GM18508 (cell line): ENCODE data around the gene PRR20E.
"Not testable (repeated sequence)": the region's sequence is repeated elsewhere in the genome, so short reads cannot be mapped to it uniquely, and the experiment has no call there.

Experiments
- ATAC-seq: cut with Tn5 transposase; IDR thresholded peaks from one replicate; pipeline ENCODE4 v1.9.1; 2021; ENCODE audit warnings: moderate number of reproducible peaks; ENCODE audit not compliant: insufficient read depth, unreplicated experiment

The PRR20E gene

DNA sequence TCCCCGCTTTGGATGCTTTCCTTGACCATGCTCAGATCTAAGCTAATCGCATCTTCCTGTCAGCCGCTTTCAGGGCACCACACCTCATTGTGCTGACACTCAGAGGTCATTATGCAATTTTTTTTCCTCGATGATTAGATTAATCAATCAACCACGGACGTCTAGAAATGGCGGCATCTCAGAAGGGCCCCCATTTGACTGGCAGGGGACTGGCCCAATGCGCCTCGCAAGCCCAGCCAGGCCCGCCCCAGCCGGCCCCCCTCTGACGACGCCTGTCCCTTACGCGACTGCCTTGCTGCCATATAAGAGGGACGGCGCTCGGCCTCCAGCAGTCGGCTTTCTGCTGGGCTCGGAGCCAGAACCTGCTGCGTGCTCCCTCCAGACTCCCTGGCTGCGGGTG, at the start of gene PRR20E:
Gene PRR20E, plus strand, starts transcription at position 301 of the 400 bp plus-strand sequence. CDS start 387 bp downstream, outside the sequence.
- not testable (repeated sequence) for ATAC-seq

DNA sequence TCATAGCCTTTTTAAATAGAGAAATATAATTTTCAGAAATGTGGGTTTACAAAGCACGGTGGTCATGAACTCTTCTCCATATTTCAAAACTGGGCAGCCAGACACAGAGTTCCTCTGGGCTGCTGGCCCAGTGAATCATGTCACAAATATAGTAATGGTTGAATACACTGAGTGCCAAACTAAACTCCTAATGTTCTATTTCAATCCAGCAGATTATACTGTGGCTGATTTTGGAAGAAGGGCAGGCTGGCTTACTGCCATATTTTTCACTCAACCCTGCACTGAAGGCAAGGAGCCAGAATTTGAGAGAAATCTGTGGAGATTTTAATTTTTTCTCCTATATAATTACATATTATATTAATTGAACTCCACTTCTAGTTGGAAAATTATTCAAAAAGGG, 43.3 kb upstream of the PRR20E start:
- ATAC-seq: no peak

DNA sequence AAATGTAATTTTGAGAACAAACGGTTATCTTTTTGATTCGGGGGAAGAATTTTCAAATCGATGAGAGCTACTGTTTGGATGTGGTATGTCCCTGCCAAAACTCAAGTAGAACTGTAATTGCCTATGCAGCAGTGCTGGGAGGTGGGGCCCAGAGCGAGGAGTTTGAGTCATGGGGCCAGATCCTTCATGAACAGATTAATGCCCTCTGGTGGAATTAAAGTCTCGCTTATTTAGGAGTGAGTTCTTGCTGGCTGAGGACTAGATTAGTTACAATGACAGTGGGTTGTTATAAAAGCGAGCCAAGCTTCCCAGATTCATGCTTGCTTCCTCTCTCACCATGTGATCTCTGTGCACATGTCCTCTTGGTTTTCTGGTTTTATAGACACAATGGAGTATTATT, 38.1 kb upstream of the PRR20E start:
- no peak for ATAC-seq

DNA sequence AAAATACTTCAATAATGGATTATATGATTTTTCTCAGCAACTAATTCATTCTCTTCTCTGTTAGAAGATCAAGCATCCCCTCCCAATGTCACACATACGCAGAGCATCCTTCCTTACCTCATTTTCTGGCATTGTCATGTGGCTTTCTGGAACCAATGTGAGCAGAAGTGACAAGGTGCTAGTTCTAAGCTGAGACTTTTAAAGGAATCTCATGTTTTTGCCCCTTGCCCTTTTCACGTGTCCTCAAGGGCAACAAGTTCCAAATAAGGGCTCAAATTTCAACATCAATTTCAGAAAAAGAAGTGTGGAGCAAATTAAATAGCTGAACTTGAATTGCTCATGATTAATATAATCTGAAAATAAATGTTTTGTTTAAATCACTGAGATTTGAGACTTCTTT, 30.9 kb upstream of the PRR20E start:
- no peak for ATAC-seq

DNA sequence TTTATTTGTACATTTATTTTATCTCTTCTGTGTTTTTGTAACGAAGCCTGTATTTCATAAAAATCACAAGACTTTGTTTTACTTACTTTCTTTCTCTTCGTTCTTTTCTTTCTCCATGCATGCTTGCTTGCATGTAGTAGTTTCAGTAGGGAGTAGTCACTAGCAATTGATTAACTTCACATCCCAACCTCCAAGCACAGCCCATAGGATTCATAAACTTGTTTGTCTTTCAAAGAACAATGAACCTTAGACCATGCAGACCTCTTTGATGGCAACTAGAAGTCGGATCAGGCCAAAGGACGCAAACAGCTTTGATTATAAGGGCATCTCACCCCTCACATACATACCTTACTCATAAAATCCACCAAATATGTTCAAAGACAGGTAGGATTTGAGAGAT, 29.4 kb upstream of the PRR20E start:
- ATAC-seq: no peak

DNA sequence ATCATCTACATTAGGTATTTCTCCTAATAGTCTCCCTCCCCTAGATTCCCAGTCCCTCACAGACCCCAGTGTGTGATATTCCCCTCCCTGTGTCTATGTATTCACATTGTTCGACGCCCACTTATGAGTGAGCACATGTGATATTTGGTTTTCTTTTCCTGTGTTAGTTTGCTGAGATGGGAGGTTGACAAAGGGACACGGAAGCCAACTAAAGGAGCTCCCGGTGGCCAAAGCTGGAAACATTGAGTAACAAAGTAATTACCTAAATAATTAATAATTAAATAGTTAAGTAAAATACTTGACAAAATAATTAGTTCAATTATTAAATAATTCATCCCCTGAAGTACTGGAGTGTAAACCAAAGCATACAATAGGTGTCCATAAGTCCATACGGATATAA, 28.0 kb upstream of the PRR20E start:
- ATAC-seq: no peak

DNA sequence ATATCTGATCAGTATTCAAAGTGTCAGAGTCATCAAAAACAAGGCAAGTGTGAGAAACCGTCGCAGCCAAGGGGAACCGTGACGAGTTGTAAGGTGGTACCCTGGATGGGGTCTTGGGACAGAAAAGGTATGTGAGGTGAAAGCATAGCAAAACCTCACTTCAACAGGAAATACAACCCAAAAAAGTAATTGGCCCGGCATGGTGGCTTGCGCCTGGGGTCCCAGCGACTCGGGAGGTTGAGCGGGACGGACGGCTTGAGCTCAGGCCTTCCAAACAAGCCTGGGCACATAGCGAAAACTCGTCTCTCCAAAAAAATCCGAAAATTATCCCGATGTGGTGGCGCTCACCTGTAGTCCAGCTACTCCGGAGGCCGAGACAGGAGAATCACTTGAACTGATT, 27.2 kb upstream of the PRR20E start:
- ATAC-seq: not testable (repeated sequence)

DNA sequence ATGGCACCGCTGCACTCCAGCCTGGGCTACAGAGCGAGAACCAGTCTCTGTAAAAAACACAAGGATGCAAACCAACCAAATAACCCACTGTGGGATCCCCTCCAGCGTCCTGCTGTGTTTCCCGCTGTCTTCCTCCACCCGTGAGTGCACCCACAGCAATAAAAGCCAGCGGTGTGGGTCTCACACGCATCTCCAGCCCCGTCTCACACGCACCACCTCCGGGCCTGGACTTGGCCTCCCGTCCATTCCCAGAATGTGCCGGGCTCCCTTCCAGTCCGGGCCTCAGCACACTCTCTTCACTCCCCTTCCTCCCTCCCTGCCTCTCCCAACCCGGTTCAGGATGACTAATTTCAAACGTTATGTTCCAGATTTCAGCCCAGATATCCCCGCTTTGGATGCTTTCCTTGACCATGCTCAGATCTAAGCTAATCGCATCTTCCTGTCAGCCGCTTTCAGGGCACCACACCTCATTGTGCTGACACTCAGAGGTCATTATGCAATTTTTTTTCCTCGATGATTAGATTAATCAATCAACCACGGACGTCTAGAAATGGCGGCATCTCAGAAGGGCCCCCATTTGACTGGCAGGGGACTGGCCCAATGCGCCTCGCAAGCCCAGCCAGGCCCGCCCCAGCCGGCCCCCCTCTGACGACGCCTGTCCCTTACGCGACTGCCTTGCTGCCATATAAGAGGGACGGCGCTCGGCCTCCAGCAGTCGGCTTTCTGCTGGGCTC, 26.6 kb upstream of the PRR20E start, which contains the start of gene PRR20A:
Gene PRR20A, plus strand, starts transcription at position 684 of the 734 bp plus-strand sequence. CDS start 387 bp downstream, outside the sequence.
- not testable (repeated sequence) for ATAC-seq

DNA sequence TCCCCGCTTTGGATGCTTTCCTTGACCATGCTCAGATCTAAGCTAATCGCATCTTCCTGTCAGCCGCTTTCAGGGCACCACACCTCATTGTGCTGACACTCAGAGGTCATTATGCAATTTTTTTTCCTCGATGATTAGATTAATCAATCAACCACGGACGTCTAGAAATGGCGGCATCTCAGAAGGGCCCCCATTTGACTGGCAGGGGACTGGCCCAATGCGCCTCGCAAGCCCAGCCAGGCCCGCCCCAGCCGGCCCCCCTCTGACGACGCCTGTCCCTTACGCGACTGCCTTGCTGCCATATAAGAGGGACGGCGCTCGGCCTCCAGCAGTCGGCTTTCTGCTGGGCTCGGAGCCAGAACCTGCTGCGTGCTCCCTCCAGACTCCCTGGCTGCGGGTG, 19.8 kb upstream of the PRR20E start, which contains the start of gene PRR20B:
Gene PRR20B, plus strand, starts transcription at position 301 of the 400 bp plus-strand sequence. CDS start 387 bp downstream, outside the sequence.
- not testable (repeated sequence) for ATAC-seq

DNA sequence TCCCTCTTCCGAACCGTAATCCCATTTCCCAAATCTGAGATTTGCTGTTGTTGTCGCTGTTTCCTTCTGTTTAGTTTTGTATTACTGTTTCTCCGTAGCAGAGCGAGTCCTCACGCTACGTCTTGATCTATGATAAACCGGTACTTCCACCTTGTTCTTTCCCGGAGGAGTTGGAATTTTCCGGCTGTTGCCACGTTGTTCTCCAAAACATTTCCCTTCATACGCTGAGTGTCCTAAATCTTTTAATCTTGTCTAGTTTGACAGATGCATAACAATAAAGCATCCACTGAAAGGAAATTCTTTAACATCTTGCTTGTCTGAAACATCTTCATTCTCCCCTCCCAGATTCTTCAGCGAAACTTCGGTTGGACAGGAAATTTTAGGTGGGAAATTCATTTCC, 18.9 kb upstream of the PRR20E start:
- ATAC-seq: not testable (repeated sequence)

DNA sequence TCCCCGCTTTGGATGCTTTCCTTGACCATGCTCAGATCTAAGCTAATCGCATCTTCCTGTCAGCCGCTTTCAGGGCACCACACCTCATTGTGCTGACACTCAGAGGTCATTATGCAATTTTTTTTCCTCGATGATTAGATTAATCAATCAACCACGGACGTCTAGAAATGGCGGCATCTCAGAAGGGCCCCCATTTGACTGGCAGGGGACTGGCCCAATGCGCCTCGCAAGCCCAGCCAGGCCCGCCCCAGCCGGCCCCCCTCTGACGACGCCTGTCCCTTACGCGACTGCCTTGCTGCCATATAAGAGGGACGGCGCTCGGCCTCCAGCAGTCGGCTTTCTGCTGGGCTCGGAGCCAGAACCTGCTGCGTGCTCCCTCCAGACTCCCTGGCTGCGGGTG, 13.2 kb upstream of the PRR20E start, which contains the start of gene PRR20C:
Gene PRR20C, plus strand, starts transcription at position 301 of the 400 bp plus-strand sequence. CDS start 387 bp downstream, outside the sequence.
- ATAC-seq: not testable (repeated sequence)

DNA sequence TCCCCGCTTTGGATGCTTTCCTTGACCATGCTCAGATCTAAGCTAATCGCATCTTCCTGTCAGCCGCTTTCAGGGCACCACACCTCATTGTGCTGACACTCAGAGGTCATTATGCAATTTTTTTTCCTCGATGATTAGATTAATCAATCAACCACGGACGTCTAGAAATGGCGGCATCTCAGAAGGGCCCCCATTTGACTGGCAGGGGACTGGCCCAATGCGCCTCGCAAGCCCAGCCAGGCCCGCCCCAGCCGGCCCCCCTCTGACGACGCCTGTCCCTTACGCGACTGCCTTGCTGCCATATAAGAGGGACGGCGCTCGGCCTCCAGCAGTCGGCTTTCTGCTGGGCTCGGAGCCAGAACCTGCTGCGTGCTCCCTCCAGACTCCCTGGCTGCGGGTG, 6.7 kb upstream of the PRR20E start, which contains the start of gene PRR20D:
Gene PRR20D, plus strand, starts transcription at position 301 of the 400 bp plus-strand sequence. CDS start 387 bp downstream, outside the sequence.
- not testable (repeated sequence) for ATAC-seq

DNA sequence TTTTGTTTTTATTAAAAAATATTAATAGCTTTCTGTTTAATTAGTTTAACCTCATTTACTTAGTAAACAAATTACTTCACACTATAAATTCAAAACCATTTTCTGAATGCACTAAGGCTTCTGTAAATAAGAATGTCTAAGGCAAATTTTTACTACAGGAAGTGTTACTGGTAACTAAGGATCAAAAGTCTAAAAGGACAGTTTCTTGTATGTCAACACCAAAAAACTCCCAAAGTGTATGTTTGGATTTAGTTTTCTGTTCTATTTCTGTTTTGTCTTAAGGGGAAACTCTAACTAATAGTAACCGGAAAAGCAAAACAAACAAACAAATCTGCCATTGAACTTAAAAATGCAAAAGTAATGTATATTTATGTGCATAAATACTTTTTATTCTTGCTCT, 24.7 kb downstream of the PRR20E start:
- no peak for ATAC-seq

DNA sequence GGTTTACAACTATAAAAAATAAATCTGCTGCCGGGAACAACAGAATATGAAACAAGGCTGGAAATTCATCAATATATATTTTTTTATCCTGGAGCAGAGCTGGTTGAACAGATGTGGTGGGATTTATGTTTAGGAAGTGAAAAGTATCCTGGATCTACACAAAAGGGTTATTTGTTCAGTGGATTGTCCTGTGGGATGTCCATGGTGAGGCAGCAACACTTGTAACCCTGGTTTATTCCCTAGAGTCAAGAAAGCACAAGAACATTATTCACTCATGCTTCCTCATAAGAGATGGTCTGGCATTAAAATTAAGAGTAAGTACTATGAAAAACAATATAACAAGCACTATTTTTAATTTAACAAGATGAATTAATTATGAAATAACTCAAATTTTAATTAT, 46.0 kb downstream of the PRR20E start:
- ATAC-seq: no peak
